GM20431 (cell line): ENCODE results near the gene IGFALS.

Experiments used
- in situ Hi-C: fragments of 300-500 bp; cut with MseI, MboI; formaldehyde crosslinking; loops from one replicate; pipeline ENCODE4 v1.15.0; 2020; ENCODE audit warnings: low sequenced_read_pairs; ENCODE audit not compliant: unreplicated experiment

Gene IGFALS

GRCh38 chr16:1768767-1769401 lies 24.6 kb downstream of the IGFALS start:
- in situ Hi-C loops: no loop called here

GRCh38 chr16:1768061-1768766 lies 25.3 kb downstream of the IGFALS start:
- in situ Hi-C loops: no loop called here

- in situ Hi-C loops: no loop called here
Measured at GRCh38 chr16:1767116-1767994, 26.1 kb downstream of the IGFALS start.

GRCh38 chr16:1766701-1767100 lies 26.8 kb downstream of the IGFALS start:
- in situ Hi-C loops: no loop called here

GRCh38 chr16:1766231-1766630 lies 27.3 kb downstream of the IGFALS start:
- in situ Hi-C loops: no loop called here

- in situ Hi-C loops: no loop called here
Measured at GRCh38 chr16:1765826-1766225, 27.7 kb downstream of the IGFALS start.

- in situ Hi-C loops: no loop called here
Measured at GRCh38 chr16:1764971-1765370, 28.5 kb downstream of the IGFALS start.

- in situ Hi-C loops: no loop called here
Measured at GRCh38 chr16:1763521-1764511, 29.7 kb downstream of the IGFALS start.

- in situ Hi-C loops: no loop called here
Measured at GRCh38 chr16:1762879-1763520, 30.5 kb downstream of the IGFALS start.

GRCh38 chr16:1762196-1762878 lies 31.2 kb downstream of the IGFALS start:
- in situ Hi-C loops: no loop called here

- in situ Hi-C loops: no loop called here
Measured at GRCh38 chr16:1761751-1762150, 31.8 kb downstream of the IGFALS start.

GRCh38 chr16:1760911-1761310 lies 32.6 kb downstream of the IGFALS start:
- in situ Hi-C loops: no loop called here

- in situ Hi-C loops: no loop called here
Measured at GRCh38 chr16:1759511-1759910, 34.0 kb downstream of the IGFALS start.

GRCh38 chr16:1758923-1759322 lies 34.6 kb downstream of the IGFALS start:
- in situ Hi-C loops: no loop called here

GRCh38 chr16:1757714-1758461 lies 35.6 kb downstream of the IGFALS start:
- in situ Hi-C loops: no loop called here

- in situ Hi-C loops: no loop called here
Measured at GRCh38 chr16:1754204-1754603, 39.3 kb downstream of the IGFALS start.

GRCh38 chr16:1752853-1753252 lies 40.7 kb downstream of the IGFALS start:
- in situ Hi-C loops: no loop called here

- in situ Hi-C loops: no loop called here
Measured at GRCh38 chr16:1751946-1752345, 41.6 kb downstream of the IGFALS start.
